GM21360 (cell line): Measurements from ENCODE around the gene ACKR2.

Source experiments
- ATAC-seq: cut with Tn5 transposase; IDR thresholded peaks from one replicate; pipeline ENCODE4 v1.9.1; 2021; ENCODE audit warnings: mild to moderate bottlenecking, moderate library complexity; ENCODE audit not compliant: unreplicated experiment

The ACKR2 gene

GRCh38 chr3:42884324-42884723 lies 75.1 kb downstream of the ACKR2 start:
- no peak for ATAC-seq

GRCh38 chr3:42886294-42886822 lies 77.1 kb downstream of the ACKR2 start:
- ATAC-seq, result no peak

DNA sequence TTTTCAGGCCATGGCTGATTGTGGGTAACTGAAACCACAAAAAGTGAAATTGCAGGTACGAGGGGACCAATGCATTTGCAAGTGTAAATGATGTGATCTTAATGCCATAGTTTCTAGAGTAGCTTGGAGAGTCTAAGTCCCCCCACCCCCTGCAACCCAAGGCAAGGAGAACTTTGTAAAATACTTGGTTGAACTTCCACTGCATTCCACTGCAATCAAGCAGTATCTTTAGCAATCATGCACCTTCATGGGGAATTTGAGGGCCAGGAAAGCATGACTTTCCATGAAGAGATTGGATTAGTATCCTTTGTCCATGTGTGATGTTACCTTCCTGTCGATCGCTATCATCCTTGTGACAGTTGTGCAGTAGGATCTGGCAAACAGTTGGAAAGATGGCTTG lies 77.8 kb downstream of the ACKR2 start:
- no peak for ATAC-seq

DNA sequence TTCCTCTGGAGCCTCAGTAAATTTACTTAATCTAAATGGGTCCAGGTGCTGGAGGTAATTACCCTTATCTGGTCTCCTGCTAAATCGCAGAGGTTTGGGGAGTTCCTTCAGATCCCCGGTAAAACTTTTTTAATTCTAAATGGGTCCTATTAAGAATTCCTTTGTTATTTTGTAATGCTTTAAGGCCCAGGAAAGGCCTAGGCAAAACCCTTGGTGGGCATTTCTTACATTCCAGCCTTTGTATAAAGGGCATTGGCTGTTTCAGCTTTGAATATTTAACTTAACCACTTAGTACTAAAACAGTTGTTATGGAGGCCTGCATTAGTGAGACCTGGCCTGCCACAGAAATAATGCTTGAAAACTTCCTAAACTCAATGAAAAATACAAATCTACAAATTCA lies 81.8 kb downstream of the ACKR2 start:
- no peak for ATAC-seq

DNA sequence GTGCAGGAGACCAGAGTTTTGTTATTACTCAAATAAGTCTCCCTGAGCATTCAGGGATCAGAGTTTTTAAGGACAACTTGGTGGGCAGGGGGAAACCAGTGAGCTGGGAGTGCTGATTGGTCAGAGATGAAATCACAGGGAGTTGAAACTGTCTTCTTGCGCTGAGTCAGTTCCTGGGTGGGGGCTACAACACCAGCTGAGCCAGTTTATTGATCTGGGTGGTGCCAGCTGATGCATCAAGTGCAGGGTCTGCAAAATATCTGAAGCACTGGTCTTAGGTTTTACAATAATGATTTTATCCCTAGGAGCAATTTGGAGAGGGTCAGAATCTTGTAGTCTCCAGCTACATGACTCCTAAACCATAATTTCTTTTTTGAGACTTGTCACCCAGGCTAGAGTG lies 82.9 kb downstream of the ACKR2 start:
- ATAC-seq, result no peak

- no peak for ATAC-seq
These were observed 83.6 kb downstream of the ACKR2 start for GRCh38 chr3:42892807-42893206.

GRCh38 chr3:42894698-42895579 lies 85.7 kb downstream of the ACKR2 start:
- no peak for ATAC-seq

DNA sequence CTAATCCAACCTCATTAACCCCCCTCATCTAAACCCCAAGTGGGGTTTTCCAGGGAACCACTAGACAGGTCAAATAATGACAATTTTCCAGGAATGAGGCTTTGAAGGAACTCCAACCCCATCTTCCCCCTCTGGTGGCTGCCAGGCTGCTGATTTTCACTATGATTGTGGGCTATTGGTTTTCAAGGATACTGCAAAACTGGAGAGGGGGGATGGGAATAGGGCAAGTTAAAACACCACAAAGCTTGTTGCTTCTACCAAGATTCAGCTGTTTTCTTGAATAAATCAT lies 86.3 kb downstream of the ACKR2 start:
- ATAC-seq, result no peak

- ATAC-seq, result no peak
These were observed 89.8 kb downstream of the ACKR2 start for GRCh38 chr3:42898896-42899675.

DNA sequence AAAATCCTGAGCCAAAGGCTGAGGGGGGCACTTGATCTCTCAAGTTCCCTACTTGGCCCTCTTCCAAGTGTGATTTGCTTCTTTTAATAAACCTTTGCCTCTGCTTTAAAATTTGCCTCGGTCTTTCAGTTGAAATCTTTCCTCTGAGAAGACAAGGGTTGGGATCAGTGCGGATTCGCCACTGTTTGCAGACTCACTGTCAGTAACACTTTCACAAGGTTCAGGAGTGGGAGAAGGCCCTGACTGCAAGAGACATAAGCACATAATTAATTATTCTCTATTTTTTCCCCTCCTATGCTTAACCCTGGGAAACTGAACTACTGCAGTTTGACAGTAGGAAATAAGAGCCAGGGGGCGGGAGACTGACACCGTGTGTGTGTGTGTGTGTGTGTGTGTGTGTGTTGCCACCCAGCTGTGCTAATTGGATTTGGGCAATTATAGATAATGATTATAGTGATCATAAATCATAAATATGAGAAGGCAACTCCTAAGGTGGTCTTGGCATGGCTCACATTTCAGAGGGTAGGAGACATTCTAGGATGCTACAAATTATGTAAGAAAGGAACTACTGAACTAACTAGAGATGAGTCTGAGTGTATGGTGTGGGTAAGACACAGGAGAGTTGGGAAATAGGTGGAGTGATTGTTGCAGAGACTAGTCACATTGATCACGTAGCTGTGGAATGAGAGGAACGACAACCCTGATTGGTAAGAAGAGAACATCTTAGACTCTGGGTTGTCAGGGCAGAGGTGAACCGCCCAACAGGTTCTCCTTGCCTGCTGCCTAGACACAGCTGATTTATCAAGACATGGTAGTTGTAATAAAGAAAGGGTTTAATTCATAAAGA lies 91.2 kb downstream of the ACKR2 start:
- no peak for ATAC-seq

GRCh38 chr3:42901073-42901415 lies 91.8 kb downstream of the ACKR2 start:
- no peak for ATAC-seq

DNA sequence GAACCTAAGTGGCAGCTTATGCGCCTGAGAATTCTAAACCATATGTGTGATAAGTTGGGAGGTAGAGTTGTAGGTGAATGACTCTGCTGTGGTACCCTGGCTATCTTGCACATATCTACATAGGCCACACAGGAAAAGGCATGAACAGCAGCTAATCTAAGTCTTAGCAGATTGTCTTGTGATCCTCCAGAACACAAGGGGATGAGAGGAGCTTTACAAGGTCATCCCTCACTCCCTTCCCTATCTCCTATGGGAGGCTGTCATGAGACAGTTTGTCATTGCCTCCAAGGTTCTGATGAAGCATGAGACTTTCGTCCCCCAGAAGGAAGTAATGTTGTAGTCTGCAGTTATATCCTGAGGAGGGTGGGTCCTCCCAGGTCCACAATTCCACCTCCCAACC lies 93.0 kb downstream of the ACKR2 start:
- no peak for ATAC-seq

DNA sequence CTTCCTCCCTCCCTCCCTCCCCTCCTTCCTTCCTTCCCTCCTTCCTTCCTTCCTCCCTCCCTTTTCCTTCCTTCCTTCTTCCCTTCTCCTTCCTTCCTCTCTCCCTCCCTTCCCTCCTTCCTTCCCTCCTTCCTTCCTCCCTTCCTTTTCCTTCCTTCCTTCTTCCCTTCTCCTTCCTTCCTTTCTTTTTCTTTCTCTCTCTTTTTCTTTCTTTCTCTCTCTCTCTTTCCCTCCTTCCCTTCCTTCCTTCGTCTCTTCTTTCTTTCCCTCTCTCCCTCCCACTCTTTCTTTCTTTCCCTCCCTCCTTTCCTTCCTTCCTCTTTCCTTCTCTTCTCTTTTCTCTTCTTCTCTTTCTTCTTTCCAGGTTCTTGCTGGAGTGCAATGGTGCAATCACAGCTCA lies 94.8 kb downstream of the ACKR2 start:
- no peak for ATAC-seq

DNA sequence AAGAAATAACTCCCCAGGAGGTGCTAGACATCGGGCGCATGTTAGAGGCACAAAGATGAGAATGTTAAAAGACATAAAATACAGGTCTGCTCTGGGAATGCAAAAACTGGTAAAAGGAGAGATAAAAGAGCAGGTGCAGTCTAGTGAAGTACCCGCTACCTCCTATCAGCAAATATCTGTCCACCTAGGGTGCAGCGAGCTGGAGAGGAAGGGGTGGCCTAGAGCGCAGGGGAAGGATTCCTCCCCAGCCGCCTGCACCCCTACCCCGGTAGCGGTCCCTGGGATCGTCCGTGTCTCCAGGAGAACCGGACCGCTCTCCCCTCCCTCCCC lies 96.5 kb downstream of the ACKR2 start:
- ATAC-seq, result no peak

DNA sequence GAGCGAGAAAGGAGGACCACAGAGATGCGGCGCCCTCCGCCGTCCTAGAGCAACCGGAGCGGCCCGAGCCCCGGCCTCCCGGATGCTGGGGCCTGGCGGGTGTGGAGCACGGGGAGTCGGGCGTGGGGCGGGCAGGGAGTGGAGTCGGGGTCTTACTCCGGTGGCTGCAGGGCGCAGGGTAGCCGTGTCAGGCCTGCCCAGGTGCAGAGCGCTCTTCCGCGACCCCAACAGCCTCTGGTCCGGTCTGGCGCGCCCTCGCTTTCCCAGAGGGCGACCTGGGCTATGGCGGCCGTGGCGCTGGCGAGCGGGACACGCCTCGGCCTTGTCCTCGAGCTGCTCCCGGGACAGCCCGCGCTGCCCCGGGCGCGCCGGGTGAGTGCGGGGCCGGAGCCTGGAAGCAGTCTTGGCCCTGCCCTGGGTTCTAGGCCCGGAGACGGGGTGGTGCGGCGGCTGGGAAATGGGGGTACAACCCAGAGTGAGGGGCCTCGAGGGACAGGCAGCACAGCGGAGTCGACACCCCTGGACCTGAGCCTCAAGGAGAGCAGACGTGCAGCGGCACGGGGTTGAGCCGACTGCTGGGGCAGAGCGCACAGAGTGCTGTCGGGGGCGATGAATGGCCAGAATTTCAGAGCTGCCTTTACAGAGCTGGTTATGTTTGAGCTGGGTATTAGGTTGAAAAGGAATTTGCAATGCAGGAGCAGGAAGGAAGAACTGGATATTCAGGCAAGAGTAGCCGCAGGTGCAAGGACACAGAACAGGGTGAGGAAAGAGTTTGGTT lies 97.0 kb downstream of the ACKR2 start, which contains the start of gene ZNF662:
TSS of gene ZNF662 (plus strand) at position 73 of the 778 bp plus-strand sequence. CDS start 1,973 bp downstream, outside the sequence.
- no peak for ATAC-seq

GRCh38 chr3:42906848-42907183 lies 97.6 kb downstream of the ACKR2 start:
- no peak for ATAC-seq

DNA sequence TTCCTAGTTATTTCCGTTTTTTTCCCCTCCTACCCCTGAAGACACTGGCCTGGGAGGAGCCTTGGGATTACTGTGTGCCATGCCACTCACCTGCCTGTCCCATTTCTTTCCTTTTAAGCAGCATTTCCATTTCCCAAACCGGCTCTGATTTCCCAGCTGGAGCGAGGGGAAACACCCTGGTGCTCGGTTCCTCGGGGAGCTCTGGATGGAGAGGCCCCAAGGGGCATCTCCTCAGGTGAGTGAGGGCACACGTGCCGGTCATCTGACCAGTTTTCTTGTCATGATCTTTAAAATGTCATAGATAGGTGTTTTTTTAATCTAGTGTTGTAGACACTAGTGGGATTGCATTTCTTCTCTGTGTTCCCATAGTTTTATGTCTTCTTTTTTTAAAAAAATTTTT lies 99.4 kb downstream of the ACKR2 start:
- no peak for ATAC-seq

DNA sequence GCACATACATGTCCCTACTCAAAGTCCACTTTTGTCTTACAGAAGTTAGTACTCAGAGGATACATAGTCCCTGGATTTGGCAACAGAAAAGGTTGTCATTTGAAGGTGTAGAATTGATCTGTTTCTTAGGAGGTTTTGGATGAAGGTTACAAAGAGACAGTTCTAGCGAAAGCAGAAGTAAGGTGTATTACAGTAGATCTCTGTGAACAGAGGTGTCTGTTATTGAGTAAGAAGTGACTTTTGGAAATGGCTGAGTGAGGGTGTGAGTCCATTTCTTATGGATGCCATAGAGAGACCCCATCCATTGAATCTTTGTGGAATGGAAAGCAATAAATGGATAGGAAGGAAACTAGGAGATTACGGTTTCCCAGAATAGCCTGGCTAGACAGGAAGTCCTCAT lies 102.3 kb downstream of the ACKR2 start:
- ATAC-seq, result no peak

- no peak for ATAC-seq
These were observed 105.7 kb downstream of the ACKR2 start for GRCh38 chr3:42914771-42915515.
